ENCODE data around the gene TBRG4.

GRCh38 chr7:45106820-45107219 lies 4.7 kb downstream of the TBRG4 start:
- TF ChIP-seq, protein P1, sequence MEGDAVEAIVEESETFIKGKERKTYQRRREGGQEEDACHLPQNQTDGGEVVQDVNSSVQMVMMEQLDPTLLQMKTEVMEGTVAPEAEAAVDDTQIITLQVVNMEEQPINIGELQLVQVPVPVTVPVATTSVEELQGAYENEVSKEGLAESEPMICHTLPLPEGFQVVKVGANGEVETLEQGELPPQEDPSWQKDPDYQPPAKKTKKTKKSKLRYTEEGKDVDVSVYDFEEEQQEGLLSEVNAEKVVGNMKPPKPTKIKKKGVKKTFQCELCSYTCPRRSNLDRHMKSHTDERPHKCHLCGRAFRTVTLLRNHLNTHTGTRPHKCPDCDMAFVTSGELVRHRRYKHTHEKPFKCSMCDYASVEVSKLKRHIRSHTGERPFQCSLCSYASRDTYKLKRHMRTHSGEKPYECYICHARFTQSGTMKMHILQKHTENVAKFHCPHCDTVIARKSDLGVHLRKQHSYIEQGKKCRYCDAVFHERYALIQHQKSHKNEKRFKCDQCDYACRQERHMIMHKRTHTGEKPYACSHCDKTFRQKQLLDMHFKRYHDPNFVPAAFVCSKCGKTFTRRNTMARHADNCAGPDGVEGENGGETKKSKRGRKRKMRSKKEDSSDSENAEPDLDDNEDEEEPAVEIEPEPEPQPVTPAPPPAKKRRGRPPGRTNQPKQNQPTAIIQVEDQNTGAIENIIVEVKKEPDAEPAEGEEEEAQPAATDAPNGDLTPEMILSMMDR (IDR thresholded peaks at IDR 0.05; ENCODE audit: poor library complexity) = no peak
- no peak for TF ChIP-seq EZH2phosphoT487 (IDR thresholded peaks at IDR 0.05; ENCODE audit: low read depth, severe bottlenecking, unreplicated experiment)

All from hepatocyte (in vitro differentiated cells).